Mucosa of descending colon (tissue), 3 donors: ENCODE measurements around the gene PARP8. TPM values are rescaled to one million over a fixed set of nuclear protein-coding genes. Genes with fewer than 3 reads are reported as not detected.
A peak's percentile ranks its signal among the peaks of the same experiment; 100 is the strongest.

Source experiments
- ATAC-seq: fragments of 200-7000 bp; cut with Tn5 transposase; one replicate; pipeline ENCODE4 v1.9.1; 2020; ENCODE audit warnings: mild to moderate bottlenecking, moderate library complexity
- DNase-seq, 3 donors: peaks; one replicate each; pipeline ENCODE4 v3.0.0-alpha.2; 2020
- H3K36me3 ChIP-seq: fragments of 200-600 bp; one replicate; pipeline ENCODE4 v1.8.0; 2021; ENCODE audit warnings: low read depth, mild to moderate bottlenecking
- H3K4me1 ChIP-seq: fragments of 200-600 bp; one replicate; pipeline ENCODE4 v1.8.0; 2021; ENCODE audit warnings: low read depth, mild to moderate bottlenecking
- H3K4me3 ChIP-seq: fragments of 200-600 bp; one replicate; pipeline ENCODE4 v1.8.0; 2021; ENCODE audit warnings: mild to moderate bottlenecking
- H3K9me3 ChIP-seq: fragments of 200-600 bp; one replicate; pipeline ENCODE4 v1.8.0; 2021; ENCODE audit warnings: mild to moderate bottlenecking
- intact Hi-C, 2 donors: fragments of 100-400 bp; cut with DNase I in 1 of 2; cut with micrococcal nuclease in 1 of 2; formaldehyde crosslinking; loops; one replicate each; pipeline versions ENCODE4 v1.11.0 to v1.11.1; 2022; cut with DNase I, micrococcal nuclease
- total RNA-seq, 3 donors: library from RNA; stranded (reverse); fragmentation: NEBNext Ultra II Directional in 2 of 3; extraction: Animal tissue kit (Norgen Biotek cat#: 25700) in 2 of 3; gene quantifications; one replicate each; pipeline versions ENCODE4 v1.2.1 to v1.2.4, GENCODE V29; 2021 to 2023
- TF ChIP-seq, protein P1 (sequence below): fragments of 200-600 bp; IDR thresholded peaks from one replicate; pipeline ENCODE4 v1.8.0; 2022; ENCODE audit warnings: antibody characterized with exemption, mild to moderate bottlenecking
- donor health status: DM: no; HTN: no; CAD: no; lungs with moderate emphysema.
- donor health status: DM: no; HTN: no; CAD: no.
- donor health status: DM: no; HTN: yes; CAD: no.

PARP8 gene
- total RNA-seq, 3 donors from 2014 or later: 7.4 to 29.3 (median 20.1) TPM

DNA sequence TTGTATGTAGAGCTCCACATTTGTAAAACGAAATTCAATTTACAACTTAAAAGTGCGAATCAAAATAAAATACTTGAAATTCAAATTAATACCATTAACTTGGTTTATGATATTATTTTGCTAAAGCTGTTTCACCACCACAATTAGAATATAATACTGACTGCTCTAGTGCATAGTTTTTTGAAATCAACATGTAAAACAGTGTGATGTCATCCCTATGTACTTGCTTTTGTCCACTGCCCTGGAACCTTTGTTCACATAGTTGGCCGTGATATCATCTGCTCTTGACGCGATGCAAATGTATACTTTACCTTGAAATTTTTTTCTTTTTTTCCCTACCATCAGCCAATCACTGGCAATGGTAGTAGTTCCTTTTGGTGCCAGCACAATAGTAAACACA lies 125.4 kb downstream of the PARP8 start:
- H3K9me3 ChIP-seq: no peaks in the 10 kb centered on the region
- intact Hi-C loops: no loop called here
- no peaks in the 10 kb centered on the region for H3K4me1 ChIP-seq
- no peak overlapping the region for H3K4me3 ChIP-seq
- TF ChIP-seq, protein P1, sequence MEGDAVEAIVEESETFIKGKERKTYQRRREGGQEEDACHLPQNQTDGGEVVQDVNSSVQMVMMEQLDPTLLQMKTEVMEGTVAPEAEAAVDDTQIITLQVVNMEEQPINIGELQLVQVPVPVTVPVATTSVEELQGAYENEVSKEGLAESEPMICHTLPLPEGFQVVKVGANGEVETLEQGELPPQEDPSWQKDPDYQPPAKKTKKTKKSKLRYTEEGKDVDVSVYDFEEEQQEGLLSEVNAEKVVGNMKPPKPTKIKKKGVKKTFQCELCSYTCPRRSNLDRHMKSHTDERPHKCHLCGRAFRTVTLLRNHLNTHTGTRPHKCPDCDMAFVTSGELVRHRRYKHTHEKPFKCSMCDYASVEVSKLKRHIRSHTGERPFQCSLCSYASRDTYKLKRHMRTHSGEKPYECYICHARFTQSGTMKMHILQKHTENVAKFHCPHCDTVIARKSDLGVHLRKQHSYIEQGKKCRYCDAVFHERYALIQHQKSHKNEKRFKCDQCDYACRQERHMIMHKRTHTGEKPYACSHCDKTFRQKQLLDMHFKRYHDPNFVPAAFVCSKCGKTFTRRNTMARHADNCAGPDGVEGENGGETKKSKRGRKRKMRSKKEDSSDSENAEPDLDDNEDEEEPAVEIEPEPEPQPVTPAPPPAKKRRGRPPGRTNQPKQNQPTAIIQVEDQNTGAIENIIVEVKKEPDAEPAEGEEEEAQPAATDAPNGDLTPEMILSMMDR: no peak
- ATAC-seq: no peak
- no peaks in the 10 kb centered on the region for H3K36me3 ChIP-seq
- DNase-seq: no peak

DNA sequence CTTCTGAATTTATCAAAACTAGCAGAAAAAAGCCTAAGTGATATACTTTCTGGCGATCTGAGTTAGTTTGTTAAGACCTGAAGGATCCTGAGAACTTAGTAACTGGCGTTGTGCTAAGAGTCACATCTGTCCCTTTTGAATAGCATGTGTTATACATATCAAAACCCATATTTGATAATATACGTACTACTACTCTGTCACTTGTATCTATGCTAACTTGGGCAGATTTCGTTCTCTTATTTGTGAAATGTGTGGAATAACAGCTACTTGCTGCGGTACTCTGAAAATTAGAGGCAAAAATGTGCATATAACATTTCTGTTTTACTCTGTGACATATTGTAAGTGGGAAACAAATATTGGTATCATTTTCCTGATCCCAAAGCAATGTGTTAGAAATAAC lies 126.4 kb downstream of the PARP8 start:
- no peaks in the 10 kb centered on the region for H3K9me3 ChIP-seq
- DNase-seq (no peak), ATAC-seq (no peak)
- TF ChIP-seq, protein P1: no peak
- H3K36me3 ChIP-seq: no peaks in the 10 kb centered on the region
- H3K4me3 ChIP-seq: no peak overlapping the region
- H3K4me1 ChIP-seq: no peaks in the 10 kb centered on the region
- intact Hi-C loops: no loop called here

DNA sequence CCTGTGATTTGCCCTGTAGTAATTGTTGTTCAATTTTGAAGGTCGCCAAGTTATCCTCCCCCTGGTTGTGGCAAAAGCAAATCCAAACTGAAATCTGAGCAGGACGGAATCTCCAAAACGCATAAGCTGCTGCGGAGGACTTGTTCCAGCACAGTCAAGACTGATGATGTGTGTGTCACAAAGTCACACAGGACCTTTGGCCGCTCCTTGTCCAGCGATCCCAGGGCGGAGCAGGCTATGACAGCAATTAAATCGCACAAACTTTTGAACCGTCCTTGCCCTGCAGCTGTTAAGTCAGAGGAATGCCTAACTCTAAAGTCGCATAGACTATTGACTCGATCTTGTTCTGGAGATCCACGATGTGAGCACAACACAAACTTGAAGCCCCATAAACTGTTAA lies 128.4 kb downstream of the PARP8 start:
- Histone ChIP-seq H3K4me1 (no peaks in the 10 kb centered on the region), H3K9me3 (no peaks in the 10 kb centered on the region), H3K4me3 (no peak overlapping the region), H3K36me3 (no peaks in the 10 kb centered on the region)
- TF ChIP-seq, protein P1: no peak
- intact Hi-C loops: no loop called here
- ATAC-seq (peak; percentile 100), DNase-seq (peak; percentile 4 to 61 (median 51))

DNA sequence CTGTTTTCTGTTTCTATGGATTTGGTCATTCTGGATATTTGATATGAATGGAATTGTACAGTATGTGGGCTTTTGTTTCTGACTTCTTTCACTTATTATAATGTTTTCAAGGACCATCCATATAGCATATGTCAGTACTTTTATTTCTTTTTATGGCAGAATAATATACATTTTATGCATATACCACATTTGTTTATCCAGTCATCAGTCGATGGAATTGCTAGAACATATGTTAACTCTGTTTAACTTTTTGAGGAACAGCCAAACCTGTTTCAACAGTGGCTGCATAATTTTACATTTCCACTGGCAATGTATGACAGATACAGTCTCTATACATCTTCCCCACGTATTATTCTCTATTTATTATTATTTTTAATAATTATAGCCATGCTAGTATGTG lies 131.6 kb downstream of the PARP8 start:
- no peaks in the 10 kb centered on the region for H3K36me3 ChIP-seq
- no peak for ATAC-seq
- no peak for DNase-seq

DNA sequence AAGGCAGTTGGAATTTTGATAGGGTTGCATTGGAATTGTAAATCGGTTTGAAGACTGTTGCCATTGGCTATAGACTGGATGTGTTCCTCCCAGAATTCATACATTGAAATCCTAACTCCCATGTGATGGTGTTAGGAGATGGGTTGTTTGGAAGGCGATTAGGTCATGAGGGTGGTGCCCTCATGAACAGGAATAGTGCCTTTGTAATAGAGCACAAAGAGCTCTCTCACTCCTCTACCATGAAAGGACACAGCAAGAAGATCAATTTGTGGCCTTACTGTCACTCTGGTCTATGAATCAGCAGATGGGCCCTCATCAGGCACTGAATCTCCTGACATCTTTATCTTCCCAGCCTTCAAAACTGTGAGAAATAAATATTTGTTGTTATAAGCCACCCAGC lies 133.2 kb downstream of the PARP8 start:
- Histone ChIP-seq H3K9me3 (peaks cover 6% of the 10 kb centered on the region), H3K4me1 (no peaks in the 10 kb centered on the region), H3K36me3 (no peaks in the 10 kb centered on the region), H3K4me3 (no peak overlapping the region)
- no peak for DNase-seq
- no peak for ATAC-seq
- intact Hi-C loops: no loop called here
- TF ChIP-seq, protein P1: no peak

More for the DNA sequence above, 131.6 kb downstream of the PARP8 start:
- TF ChIP-seq, protein P1: no peak
- intact Hi-C loops: no loop called here
- Histone ChIP-seq H3K4me3 (no peak overlapping the region), H3K9me3 (peaks cover 5% of the 10 kb centered on the region), H3K4me1 (no peaks in the 10 kb centered on the region)

DNA sequence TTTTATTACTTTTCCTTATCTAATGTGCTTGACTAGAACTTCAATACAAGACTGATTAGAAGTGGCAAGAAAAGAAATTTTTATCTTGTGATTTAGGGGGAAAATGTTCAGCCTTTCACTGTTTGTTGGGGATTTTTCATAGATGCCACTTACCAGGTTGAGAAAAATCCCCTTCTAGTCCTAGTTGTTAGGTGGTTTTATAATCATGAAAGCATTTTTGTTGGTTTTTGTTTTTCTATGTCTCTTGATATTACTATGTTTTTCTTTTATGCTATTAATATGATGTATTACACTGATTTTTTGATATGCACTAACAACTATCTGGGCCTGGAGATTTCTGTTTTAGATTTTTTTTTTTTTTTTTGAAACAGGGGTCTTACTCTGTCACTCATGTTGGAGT lies 134.0 kb downstream of the PARP8 start:
- H3K4me3 ChIP-seq: no peak overlapping the region
- TF ChIP-seq, protein P1: no peak
- intact Hi-C loops: no loop called here
- DNase-seq: no peak
- no peaks in the 10 kb centered on the region for H3K36me3 ChIP-seq
- H3K9me3 ChIP-seq: peaks cover 6% of the 10 kb centered on the region
- ATAC-seq: no peak
- no peaks in the 10 kb centered on the region for H3K4me1 ChIP-seq
